HEK293 (cell line): ENCODE results near the gene ZFAND6.

Source experiments
- CTCF ChIA-PET: fragments of 350-600 bp; formaldehyde crosslinking; extraction: SDS; loops from one replicate; lab custom pipeline; 2021; ENCODE audit warnings: antibody characterized with exemption; lab: Yijun Ruan, JAX
- POLR2A ChIA-PET: fragments of 300-600 bp; formaldehyde crosslinking; extraction: SDS; loops from one replicate; lab custom pipeline; 2020; ENCODE audit warnings: antibody characterized with exemption, inconsistent platforms; lab: Yijun Ruan, JAX
- H3K27ac ChIP-seq: fragments of 200-500 bp; sonication (Bioruptor generic); 2 replicates; pipeline ENCODE4 v1.5.1; 2014; ENCODE audit warnings: low read depth, low read length, control low read depth, inconsistent platforms; ENCODE audit errors: extremely low read depth
- H3K36me3 ChIP-seq, 2 experiments: fragments of 200-500 bp in 1 of 2; sonication (Bioruptor generic) in 1 of 2; 1 replicate in 1 of 2; 2 replicates in 1 of 2; pipeline ENCODE4 v1.5.1; 2014 to 2017; ENCODE audit warnings: inconsistent platforms in 2 of 2, low read length in 2 of 2; ENCODE audit not compliant: control insufficient read depth in 2 of 2, insufficient read depth in 1 of 2
- H3K4me1 ChIP-seq: fragments of 200-500 bp; sonication (Bioruptor generic); 2 replicates; pipeline ENCODE4 v1.5.1; 2014; ENCODE audit warnings: mild to moderate bottlenecking, low read length, inconsistent platforms; ENCODE audit not compliant: control insufficient read depth, insufficient read depth
- H3K4me3 ChIP-seq: 2 replicates; pipeline ENCODE4 v1.5.1; 2011; ENCODE audit warnings: low read depth, mild to moderate bottlenecking, control low read depth, low read length, moderate library complexity
- H3K9me3 ChIP-seq: fragments of 200-500 bp; sonication (Bioruptor generic); 2 replicates; pipeline ENCODE4 v1.5.1; 2014; ENCODE audit warnings: low read depth, low read length, inconsistent platforms; ENCODE audit not compliant: control insufficient read depth, insufficient read depth
- EGR2 ChIP-seq: fragments of 450-650 bp; formaldehyde crosslinking; IDR thresholded peaks from 2 replicates; pipeline ENCODE4 v1.5.1; 2016; ENCODE audit warnings: low read depth, missing biosample characterization, missing genetic modification characterization
- KLF1 ChIP-seq: fragments of 450-650 bp; formaldehyde crosslinking; IDR thresholded peaks from 2 replicates; pipeline ENCODE4 v1.5.1; 2016; ENCODE audit warnings: missing biosample characterization, missing genetic modification characterization
- MEIS1 ChIP-seq: sonication (generic); formaldehyde crosslinking; IDR thresholded peaks from 2 replicates; pipeline ENCODE4 v1.8.1; 2022; ENCODE audit warnings: missing genetic modification reagents, mild to moderate bottlenecking, borderline replicate concordance
- PRDM1 ChIP-seq: fragments of 450-650 bp; formaldehyde crosslinking; IDR thresholded peaks from 2 replicates; pipeline ENCODE4; 2016; ENCODE audit warnings: missing biosample characterization, missing genetic modification characterization
- REPIN1 ChIP-seq: fragments of 450-650 bp; formaldehyde crosslinking; IDR thresholded peaks from 2 replicates; pipeline ENCODE4 v1.5.1; 2017; ENCODE audit warnings: missing biosample characterization, missing genetic modification characterization, low read depth
- ZFHX2 ChIP-seq: fragments of 450-650 bp; formaldehyde crosslinking; conservative IDR thresholded peaks from 2 replicates; pipeline ENCODE4 v1.5.1; 2016; ENCODE audit warnings: missing biosample characterization, missing genetic modification characterization
- ZNF169 ChIP-seq: fragments of 450-650 bp; formaldehyde crosslinking; IDR thresholded peaks from 2 replicates; pipeline ENCODE4 v1.5.1; 2016; ENCODE audit warnings: missing biosample characterization, missing genetic modification characterization
- ZNF202 ChIP-seq: fragments of 450-650 bp; formaldehyde crosslinking; IDR thresholded peaks from 2 replicates; pipeline ENCODE4 v1.5.1; 2016; ENCODE audit warnings: missing biosample characterization, missing genetic modification characterization, borderline replicate concordance
- ZNF311 ChIP-seq: fragments of 450-650 bp; formaldehyde crosslinking; IDR thresholded peaks from 2 replicates; pipeline ENCODE4 v1.5.1; 2017; ENCODE audit warnings: missing biosample characterization, missing genetic modification characterization, borderline replicate concordance
- ZNF324 ChIP-seq: fragments of 450-650 bp; formaldehyde crosslinking; IDR thresholded peaks from 2 replicates; pipeline ENCODE4 v1.5.1; 2016; ENCODE audit warnings: missing biosample characterization, missing genetic modification characterization
- ZNF600 ChIP-seq: fragments of 450-650 bp; formaldehyde crosslinking; IDR thresholded peaks from 2 replicates; pipeline ENCODE4 v1.5.1; 2016; ENCODE audit warnings: missing biosample characterization, missing genetic modification characterization
- ZNF654 ChIP-seq: fragments of 450-650 bp; formaldehyde crosslinking; IDR thresholded peaks from 2 replicates; pipeline ENCODE4 v1.5.1; 2016; ENCODE audit warnings: low read depth, missing biosample characterization, missing genetic modification characterization
- ZNF777 ChIP-seq: fragments of 450-650 bp; formaldehyde crosslinking; IDR thresholded peaks from 2 replicates; pipeline ENCODE4 v1.5.1; 2017; ENCODE audit warnings: missing biosample characterization, missing genetic modification characterization, borderline replicate concordance
- TF ChIP-seq, protein P1 (sequence below): fragments of 450-650 bp; formaldehyde crosslinking; IDR thresholded peaks from 2 replicates; pipeline ENCODE4 v1.5.1; 2016; ENCODE audit warnings: missing biosample characterization, missing genetic modification characterization
- TF ChIP-seq, protein P2 (sequence below): fragments of 450-650 bp; formaldehyde crosslinking; IDR thresholded peaks from 2 replicates; pipeline ENCODE4 v1.5.1; 2017; ENCODE audit warnings: missing biosample characterization, missing genetic modification characterization
- TF ChIP-seq, protein P3 (sequence below): fragments of 450-650 bp; formaldehyde crosslinking; IDR thresholded peaks from 2 replicates; pipeline ENCODE4 v1.5.1; 2017; ENCODE audit warnings: missing biosample characterization, missing genetic modification characterization
- TF ChIP-seq, protein P4 (sequence below): fragments of 450-650 bp; formaldehyde crosslinking; IDR thresholded peaks from 2 replicates; pipeline ENCODE4 v1.5.1; 2017; ENCODE audit warnings: missing biosample characterization, missing genetic modification characterization

ZFAND6 gene

DNA sequence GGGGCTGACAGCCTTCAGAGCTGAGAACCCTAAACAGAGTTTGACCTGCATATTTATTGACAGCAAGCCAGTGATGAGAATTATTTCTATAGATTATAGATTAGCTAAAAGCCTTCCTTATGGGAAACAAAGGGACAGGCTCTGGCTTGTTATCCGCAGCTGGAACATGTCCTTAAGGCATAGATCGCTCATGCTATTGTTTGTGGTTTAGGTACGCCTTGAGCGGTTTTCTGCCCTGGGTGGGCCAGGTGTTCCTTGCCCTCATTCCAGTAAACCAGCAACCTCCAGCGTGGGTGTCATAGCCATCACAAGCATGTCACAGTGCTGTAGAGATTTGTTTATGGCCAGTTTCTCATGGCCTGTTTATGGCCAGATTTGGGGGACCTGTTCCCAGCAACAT is 83.2 kb downstream of the ZFAND6 start:
- ChIA-PET POLR2A (no interaction called here), CTCF (no interaction called here)
- TF ChIP-seq ZNF777 (no peak), ZNF654 (tag by site-specific recombination) (no peak), KLF1 (tag by site-specific recombination) (no peak), ZNF600 (no peak), ZNF324 (tag by site-specific recombination) (no peak), EGR2 (tag by site-specific recombination) (no peak)
- TF ChIP-seq, protein P1, sequence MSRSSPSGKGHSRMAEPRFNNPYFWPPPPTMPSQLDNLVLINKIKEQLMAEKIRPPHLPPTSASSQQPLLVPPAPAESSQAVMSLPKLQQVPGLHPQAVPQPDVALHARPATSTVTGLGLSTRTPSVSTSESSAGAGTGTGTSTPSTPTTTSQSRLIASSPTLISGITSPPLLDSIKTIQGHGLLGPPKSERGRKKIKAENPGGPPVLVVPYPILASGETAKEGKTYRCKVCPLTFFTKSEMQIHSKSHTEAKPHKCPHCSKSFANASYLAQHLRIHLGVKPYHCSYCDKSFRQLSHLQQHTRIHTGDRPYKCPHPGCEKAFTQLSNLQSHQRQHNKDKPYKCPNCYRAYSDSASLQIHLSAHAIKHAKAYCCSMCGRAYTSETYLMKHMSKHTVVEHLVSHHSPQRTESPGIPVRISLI (tag by site-specific recombination) = no peak

DNA sequence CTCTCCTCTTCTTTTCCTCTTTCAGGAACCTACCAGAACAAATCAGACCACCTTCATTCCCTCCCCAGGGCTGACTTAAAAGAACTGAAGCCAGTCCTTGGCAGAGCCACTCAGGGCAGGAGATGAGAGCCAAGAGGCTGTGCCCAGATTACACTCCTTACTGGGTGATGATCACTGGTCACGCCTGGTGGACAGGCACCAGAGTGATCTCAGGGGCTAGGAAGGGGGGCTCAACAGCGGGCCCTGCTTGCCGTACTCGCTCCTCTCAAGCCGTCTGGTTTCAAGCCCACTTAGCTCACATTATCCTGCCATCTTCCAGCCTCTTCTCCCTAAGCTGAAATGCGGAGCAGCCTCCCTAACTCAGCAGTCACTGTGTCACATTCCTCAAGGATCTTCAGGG is 91.7 kb downstream of the ZFAND6 start:
- POLR2A ChIA-PET = no interaction called here
- Histone ChIP-seq H3K4me3 (no peak overlapping the region), H3K36me3 (no peaks in the 10 kb centered on the region), H3K27ac (no peak overlapping the region), H3K4me1 (0 out of 2 replicates have a peak, but pooled peaks cover 3% of the 10 kb centered on the region), H3K9me3 (no peaks in the 10 kb centered on the region)
- TF ChIP-seq, protein P2, sequence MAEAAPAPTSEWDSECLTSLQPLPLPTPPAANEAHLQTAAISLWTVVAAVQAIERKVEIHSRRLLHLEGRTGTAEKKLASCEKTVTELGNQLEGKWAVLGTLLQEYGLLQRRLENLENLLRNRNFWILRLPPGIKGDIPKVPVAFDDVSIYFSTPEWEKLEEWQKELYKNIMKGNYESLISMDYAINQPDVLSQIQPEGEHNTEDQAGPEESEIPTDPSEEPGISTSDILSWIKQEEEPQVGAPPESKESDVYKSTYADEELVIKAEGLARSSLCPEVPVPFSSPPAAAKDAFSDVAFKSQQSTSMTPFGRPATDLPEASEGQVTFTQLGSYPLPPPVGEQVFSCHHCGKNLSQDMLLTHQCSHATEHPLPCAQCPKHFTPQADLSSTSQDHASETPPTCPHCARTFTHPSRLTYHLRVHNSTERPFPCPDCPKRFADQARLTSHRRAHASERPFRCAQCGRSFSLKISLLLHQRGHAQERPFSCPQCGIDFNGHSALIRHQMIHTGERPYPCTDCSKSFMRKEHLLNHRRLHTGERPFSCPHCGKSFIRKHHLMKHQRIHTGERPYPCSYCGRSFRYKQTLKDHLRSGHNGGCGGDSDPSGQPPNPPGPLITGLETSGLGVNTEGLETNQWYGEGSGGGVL (tag by site-specific recombination) = no peak
- TF ChIP-seq ZNF311 (tag by site-specific recombination) (no peak), REPIN1 (tag by site-specific recombination) (no peak), ZNF324 (tag by site-specific recombination) (no peak), ZNF202 (tag by site-specific recombination) (no peak), PRDM1 (tag by site-specific recombination) (no peak), ZNF169 (tag by site-specific recombination) (no peak), MEIS1 (CRISPR knock-in tag) (no peak), ZFHX2 (no peak)
- TF ChIP-seq, protein P3, sequence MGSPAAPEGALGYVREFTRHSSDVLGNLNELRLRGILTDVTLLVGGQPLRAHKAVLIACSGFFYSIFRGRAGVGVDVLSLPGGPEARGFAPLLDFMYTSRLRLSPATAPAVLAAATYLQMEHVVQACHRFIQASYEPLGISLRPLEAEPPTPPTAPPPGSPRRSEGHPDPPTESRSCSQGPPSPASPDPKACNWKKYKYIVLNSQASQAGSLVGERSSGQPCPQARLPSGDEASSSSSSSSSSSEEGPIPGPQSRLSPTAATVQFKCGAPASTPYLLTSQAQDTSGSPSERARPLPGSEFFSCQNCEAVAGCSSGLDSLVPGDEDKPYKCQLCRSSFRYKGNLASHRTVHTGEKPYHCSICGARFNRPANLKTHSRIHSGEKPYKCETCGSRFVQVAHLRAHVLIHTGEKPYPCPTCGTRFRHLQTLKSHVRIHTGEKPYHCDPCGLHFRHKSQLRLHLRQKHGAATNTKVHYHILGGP (tag by site-specific recombination) = no peak
- TF ChIP-seq, protein P4, sequence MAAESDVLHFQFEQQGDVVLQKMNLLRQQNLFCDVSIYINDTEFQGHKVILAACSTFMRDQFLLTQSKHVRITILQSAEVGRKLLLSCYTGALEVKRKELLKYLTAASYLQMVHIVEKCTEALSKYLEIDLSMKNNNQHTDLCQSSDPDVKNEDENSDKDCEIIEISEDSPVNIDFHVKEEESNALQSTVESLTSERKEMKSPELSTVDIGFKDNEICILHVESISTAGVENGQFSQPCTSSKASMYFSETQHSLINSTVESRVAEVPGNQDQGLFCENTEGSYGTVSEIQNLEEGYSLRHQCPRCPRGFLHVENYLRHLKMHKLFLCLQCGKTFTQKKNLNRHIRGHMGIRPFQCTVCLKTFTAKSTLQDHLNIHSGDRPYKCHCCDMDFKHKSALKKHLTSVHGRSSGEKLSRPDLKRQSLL (tag by site-specific recombination) = no peak
- TF ChIP-seq, all 188 proteins: peak for 0
- CTCF ChIA-PET = interaction anchor here (0.5 to 0.7 kb wide), 3 partner anchors 71 to 813 kb away, joined by 3 to 4 read pairs (median 3); no protein-coding TSS in a partner anchor

More for the DNA sequence above, 83.2 kb downstream of the ZFAND6 start:
- no peaks in the 10 kb centered on the region for H3K4me1 ChIP-seq
- no peak overlapping the region for H3K27ac ChIP-seq
- H3K9me3 ChIP-seq = no peaks in the 10 kb centered on the region
- H3K36me3 ChIP-seq = peaks cover 0 to 7% of the 10 kb centered on the region in 2 experiments; a peak in 1 of 3 replicates
- H3K4me3 ChIP-seq = no peak overlapping the region
